SK-N-SH treated with all-trans-retinoic acid at 6 μM for 48 hours (cell line): ENCODE data around the gene UNC119B.

Experiments used
- ATAC-seq: fragments of 200-7000 bp; cut with Tn5 transposase; 3 replicates; pipeline ENCODE4 v1.9.1; 2020; ENCODE audit warnings: mild to moderate bottlenecking, moderate library complexity
- ARNTL ChIP-seq: fragments of 450-650 bp; formaldehyde crosslinking; IDR thresholded peaks from 2 replicates; pipeline ENCODE4 v1.5.0; 2020; ENCODE audit warnings: low read depth, mild to moderate bottlenecking, moderate library complexity, borderline replicate concordance
- BACH2 ChIP-seq: fragments of 250-450 bp; sonication (Bioruptor Pico); IDR thresholded peaks from 2 replicates; pipeline ENCODE4 v1.9.0; 2021; ENCODE audit warnings: mild to moderate bottlenecking, borderline replicate concordance
- CREB5 ChIP-seq: fragments of 250-450 bp; sonication (Bioruptor Pico); IDR thresholded peaks from 2 replicates; pipeline ENCODE4 v1.5.1; 2020; ENCODE audit warnings: low read depth, mild to moderate bottlenecking, moderate library complexity
- CSDC2 ChIP-seq: fragments of 250-450 bp; sonication (Bioruptor Pico); IDR thresholded peaks from 2 replicates; pipeline ENCODE4 v1.5.0; 2020; ENCODE audit warnings: mild to moderate bottlenecking, moderate library complexity
- CSRNP3 ChIP-seq: fragments of 250-450 bp; sonication (Bioruptor Pico); IDR thresholded peaks from 2 replicates; pipeline ENCODE4 v1.5.1; 2021; ENCODE audit warnings: mild to moderate bottlenecking, moderate library complexity
- ESRRG ChIP-seq: fragments of 250-450 bp; sonication (Bioruptor Pico); IDR thresholded peaks from 2 replicates; pipeline ENCODE4 v1.6.1; 2021; ENCODE audit warnings: mild to moderate bottlenecking
- GLIS3 ChIP-seq: fragments of 250-450 bp; sonication (Bioruptor Pico); IDR thresholded peaks from 2 replicates; pipeline ENCODE4 v1.5.0; 2020; ENCODE audit warnings: mild to moderate bottlenecking, moderate library complexity
- ISL1 ChIP-seq: fragments of 250-450 bp; sonication (Bioruptor Pico); IDR thresholded peaks from 2 replicates; pipeline ENCODE4 v2.1.2; 2022; ENCODE audit warnings: mild to moderate bottlenecking, moderate library complexity
- OSR1 ChIP-seq: fragments of 250-450 bp; sonication (Bioruptor Pico); IDR thresholded peaks from 2 replicates; pipeline ENCODE4 v1.8.0; 2022; ENCODE audit warnings: moderate library complexity, mild to moderate bottlenecking, inconsistent platforms
- PATZ1 ChIP-seq: fragments of 250-450 bp; sonication (Bioruptor Pico); IDR thresholded peaks from 2 replicates; pipeline ENCODE4 v1.8.0; 2020; ENCODE audit warnings: mild to moderate bottlenecking, moderate library complexity, borderline replicate concordance
- PPARA ChIP-seq: fragments of 250-450 bp; sonication (Bioruptor Pico); IDR thresholded peaks from 2 replicates; pipeline ENCODE4 v1.5.0; 2020; ENCODE audit warnings: mild to moderate bottlenecking, borderline replicate concordance
- SNAI2 ChIP-seq: fragments of 250-450 bp; sonication (Bioruptor Pico); IDR thresholded peaks from 2 replicates; pipeline ENCODE4 v1.5.0; 2020; ENCODE audit warnings: mild to moderate bottlenecking, moderate library complexity
- TCF4 ChIP-seq: fragments of 250-450 bp; sonication (Bioruptor Pico); IDR thresholded peaks from 2 replicates; pipeline ENCODE4 v1.8.0; 2021; ENCODE audit warnings: mild to moderate bottlenecking, moderate library complexity, borderline replicate concordance
- TOX ChIP-seq: fragments of 250-450 bp; sonication (Bioruptor Pico); IDR thresholded peaks from 2 replicates; pipeline ENCODE4 v1.8.0; 2021; ENCODE audit warnings: mild to moderate bottlenecking, moderate library complexity, borderline replicate concordance
- ZC3H10 ChIP-seq: fragments of 250-450 bp; sonication (Bioruptor Pico); IDR thresholded peaks from 2 replicates; pipeline ENCODE4 v1.5.1; 2021; ENCODE audit warnings: mild to moderate bottlenecking, moderate library complexity
- ZFP3 ChIP-seq: fragments of 250-450 bp; sonication (Bioruptor Pico); IDR thresholded peaks from 2 replicates; pipeline ENCODE4 v1.5.0; 2020; ENCODE audit warnings: mild to moderate bottlenecking, moderate library complexity
- ZFP30 ChIP-seq: fragments of 450-650 bp; formaldehyde crosslinking; IDR thresholded peaks from 2 replicates; pipeline ENCODE4 v1.5.0; 2022; ENCODE audit warnings: mild to moderate bottlenecking, moderate library complexity
- ZNF565 ChIP-seq: fragments of 450-650 bp; formaldehyde crosslinking; conservative IDR thresholded peaks from 2 replicates; pipeline ENCODE4 v1.5.0; 2020; ENCODE audit warnings: low read depth, mild to moderate bottlenecking, moderate library complexity
- ZNF70 ChIP-seq: fragments of 450-650 bp; formaldehyde crosslinking; IDR thresholded peaks from 2 replicates; pipeline ENCODE4 v1.5.0; 2020; ENCODE audit warnings: mild to moderate bottlenecking, moderate library complexity
- ZNF8 ChIP-seq: fragments of 450-650 bp; formaldehyde crosslinking; IDR thresholded peaks from 2 replicates; pipeline ENCODE4 v1.5.0; 2020; ENCODE audit warnings: mild to moderate bottlenecking, moderate library complexity
- TF ChIP-seq, protein P1 (sequence below): fragments of 250-450 bp; sonication (Bioruptor Pico); IDR thresholded peaks from 2 replicates; pipeline ENCODE4 v1.8.0; 2021; ENCODE audit warnings: low read depth, mild to moderate bottlenecking, moderate library complexity, borderline replicate concordance
- TF ChIP-seq, protein P2 (sequence below): fragments of 250-450 bp; sonication (Bioruptor Pico); IDR thresholded peaks from 2 replicates; pipeline ENCODE4 v1.5.0; 2020; ENCODE audit warnings: mild to moderate bottlenecking, moderate library complexity

UNC119B gene

GRCh38 chr12:120712610-120713009 lies 2.4 kb downstream of the UNC119B start:
- TF ChIP-seq ZNF8: no peak
- no peak for TF ChIP-seq ZFP3 (CRISPR knock-in tag)
- TF ChIP-seq ISL1 (CRISPR knock-in tag): no peak
- TF ChIP-seq ZFP30: no peak
- TF ChIP-seq, protein P1, sequence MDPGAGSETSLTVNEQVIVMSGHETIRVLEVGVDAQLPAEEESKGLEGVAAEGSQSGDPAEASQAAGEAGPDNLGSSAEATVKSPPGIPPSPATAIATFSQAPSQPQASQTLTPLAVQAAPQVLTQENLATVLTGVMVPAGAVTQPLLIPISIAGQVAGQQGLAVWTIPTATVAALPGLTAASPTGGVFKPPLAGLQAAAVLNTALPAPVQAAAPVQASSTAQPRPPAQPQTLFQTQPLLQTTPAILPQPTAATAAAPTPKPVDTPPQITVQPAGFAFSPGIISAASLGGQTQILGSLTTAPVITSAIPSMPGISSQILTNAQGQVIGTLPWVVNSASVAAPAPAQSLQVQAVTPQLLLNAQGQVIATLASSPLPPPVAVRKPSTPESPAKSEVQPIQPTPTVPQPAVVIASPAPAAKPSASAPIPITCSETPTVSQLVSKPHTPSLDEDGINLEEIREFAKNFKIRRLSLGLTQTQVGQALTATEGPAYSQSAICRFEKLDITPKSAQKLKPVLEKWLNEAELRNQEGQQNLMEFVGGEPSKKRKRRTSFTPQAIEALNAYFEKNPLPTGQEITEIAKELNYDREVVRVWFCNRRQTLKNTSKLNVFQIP (CRISPR knock-in tag): no peak
- TF ChIP-seq PATZ1: no peak
- no peak for TF ChIP-seq GLIS3 (CRISPR knock-in tag)
- TF ChIP-seq SNAI2: no peak
- TF ChIP-seq TCF4 (CRISPR knock-in tag): no peak
- no peak for ATAC-seq

DNA sequence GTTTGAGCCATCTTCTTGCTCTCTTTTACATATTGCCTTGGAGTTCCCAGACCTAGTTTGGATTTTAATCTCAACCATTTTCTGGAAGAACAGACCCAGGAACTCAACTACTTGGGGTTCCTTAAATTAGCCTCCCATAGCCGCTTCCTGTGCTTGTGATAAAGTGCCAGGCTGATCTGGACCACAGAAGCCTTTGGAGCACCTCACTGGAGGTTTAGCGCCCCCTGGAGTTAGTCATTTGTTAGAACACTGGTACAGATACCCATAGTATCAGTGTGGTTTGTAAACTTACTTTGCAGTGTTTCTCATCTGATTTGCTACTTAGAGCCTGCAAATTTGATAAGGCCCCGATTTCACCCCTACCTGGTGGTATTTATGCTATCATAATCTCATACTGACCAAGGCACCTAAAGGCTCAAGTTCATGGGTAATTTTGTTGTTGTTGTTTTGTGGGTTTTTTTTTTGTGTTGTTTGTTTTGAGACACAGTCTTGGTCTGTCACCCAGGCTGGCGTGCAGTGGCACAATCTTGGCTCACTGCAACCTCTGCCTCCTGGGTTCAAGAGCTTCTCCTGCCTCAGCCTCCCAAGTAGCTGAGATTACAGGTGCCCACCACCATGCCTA lies 3.7 kb downstream of the UNC119B start:
- TF ChIP-seq ISL1 (CRISPR knock-in tag): no peak
- TF ChIP-seq ESRRG: no peak
- peak; percentile 77 for ATAC-seq

DNA sequence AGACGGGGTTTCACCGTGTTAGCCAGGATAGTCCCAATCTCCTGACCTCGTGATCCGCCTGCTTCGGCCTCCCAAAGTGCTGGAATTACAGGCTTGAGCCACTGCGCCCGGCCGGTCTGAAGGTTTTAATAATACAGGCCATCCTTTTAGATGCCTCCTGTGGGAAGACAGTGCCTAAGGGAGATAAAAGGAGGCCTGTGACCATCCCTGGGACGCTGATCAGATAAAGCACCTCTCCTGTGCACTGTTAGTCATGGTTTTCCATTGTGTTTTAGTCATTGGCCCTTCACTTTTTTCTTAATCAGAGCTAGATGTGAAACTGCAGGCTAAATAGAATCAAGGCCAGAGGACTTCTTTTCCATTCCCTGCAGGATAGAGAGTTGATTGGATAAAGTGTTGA lies 7.8 kb downstream of the UNC119B start:
- TF ChIP-seq ZFP30: no peak
- TF ChIP-seq, protein P1 (CRISPR knock-in tag): no peak
- no peak for TF ChIP-seq OSR1 (CRISPR knock-in tag)
- TF ChIP-seq, protein P2, sequence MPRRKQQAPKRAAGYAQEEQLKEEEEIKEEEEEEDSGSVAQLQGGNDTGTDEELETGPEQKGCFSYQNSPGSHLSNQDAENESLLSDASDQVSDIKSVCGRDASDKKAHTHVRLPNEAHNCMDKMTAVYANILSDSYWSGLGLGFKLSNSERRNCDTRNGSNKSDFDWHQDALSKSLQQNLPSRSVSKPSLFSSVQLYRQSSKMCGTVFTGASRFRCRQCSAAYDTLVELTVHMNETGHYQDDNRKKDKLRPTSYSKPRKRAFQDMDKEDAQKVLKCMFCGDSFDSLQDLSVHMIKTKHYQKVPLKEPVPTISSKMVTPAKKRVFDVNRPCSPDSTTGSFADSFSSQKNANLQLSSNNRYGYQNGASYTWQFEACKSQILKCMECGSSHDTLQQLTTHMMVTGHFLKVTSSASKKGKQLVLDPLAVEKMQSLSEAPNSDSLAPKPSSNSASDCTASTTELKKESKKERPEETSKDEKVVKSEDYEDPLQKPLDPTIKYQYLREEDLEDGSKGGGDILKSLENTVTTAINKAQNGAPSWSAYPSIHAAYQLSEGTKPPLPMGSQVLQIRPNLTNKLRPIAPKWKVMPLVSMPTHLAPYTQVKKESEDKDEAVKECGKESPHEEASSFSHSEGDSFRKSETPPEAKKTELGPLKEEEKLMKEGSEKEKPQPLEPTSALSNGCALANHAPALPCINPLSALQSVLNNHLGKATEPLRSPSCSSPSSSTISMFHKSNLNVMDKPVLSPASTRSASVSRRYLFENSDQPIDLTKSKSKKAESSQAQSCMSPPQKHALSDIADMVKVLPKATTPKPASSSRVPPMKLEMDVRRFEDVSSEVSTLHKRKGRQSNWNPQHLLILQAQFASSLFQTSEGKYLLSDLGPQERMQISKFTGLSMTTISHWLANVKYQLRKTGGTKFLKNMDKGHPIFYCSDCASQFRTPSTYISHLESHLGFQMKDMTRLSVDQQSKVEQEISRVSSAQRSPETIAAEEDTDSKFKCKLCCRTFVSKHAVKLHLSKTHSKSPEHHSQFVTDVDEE (CRISPR knock-in tag): no peak
- TF ChIP-seq ZNF8: no peak
- TF ChIP-seq SNAI2: no peak
- TF ChIP-seq ZNF70: no peak
- no peak for TF ChIP-seq ZNF565 (CRISPR knock-in tag)
- TF ChIP-seq TOX (CRISPR knock-in tag): no peak
- no peak for TF ChIP-seq ARNTL (CRISPR knock-in tag)
- no peak for TF ChIP-seq ZC3H10 (CRISPR knock-in tag)
- TF ChIP-seq CSRNP3: no peak
- TF ChIP-seq CREB5: no peak
- TF ChIP-seq CSDC2: no peak
- no peak for TF ChIP-seq BACH2 (CRISPR knock-in tag)
- TF ChIP-seq ESRRG: no peak
- no peak for TF ChIP-seq PATZ1
- no peak for TF ChIP-seq PPARA (CRISPR knock-in tag)
- no peak for TF ChIP-seq ZFP3 (CRISPR knock-in tag)
- no peak for ATAC-seq
